ENCODE results near the gene DRAM1. TPM values are rescaled to one million over a fixed set of nuclear protein-coding genes. Genes with fewer than 3 reads are reported as not detected.

The DRAM1 gene
- total RNA-seq, 1 experiment from 2014 or later = 6.5 TPM

DNA sequence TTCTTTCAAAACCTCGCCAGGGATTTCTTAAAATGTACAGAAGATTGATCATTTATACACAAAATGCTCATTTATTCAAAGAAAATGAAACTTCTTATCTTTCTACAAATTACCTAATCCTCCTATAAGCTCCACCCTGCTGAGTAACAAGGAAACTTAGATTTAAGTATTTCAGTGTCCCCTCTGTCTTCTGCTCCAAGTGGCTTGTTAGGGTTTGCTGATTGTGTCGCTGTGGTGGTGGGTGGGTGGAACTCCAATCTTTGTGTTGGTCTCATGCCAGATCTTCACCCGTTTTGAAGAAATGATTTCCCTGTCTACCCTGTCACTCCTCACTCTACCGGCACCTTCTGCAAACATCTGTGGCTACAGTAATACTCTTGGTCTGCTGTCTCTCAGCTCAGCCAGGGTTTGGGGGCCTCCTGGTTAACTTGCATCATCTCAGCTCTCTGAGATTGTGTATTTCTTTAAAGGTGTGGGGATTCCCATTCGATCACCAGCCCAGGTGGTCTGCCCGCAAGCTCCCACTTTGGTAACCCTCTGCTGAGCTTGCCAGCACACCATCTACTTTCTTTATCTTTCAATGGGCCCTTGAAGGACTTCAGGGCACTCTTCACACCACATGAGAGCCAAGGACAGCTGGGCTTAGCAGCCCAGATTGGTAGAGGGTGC is 73.8 kb downstream of the DRAM1 start:
- peaks cover 0 to 3% of the 10 kb centered on the region in 2 experiments; a peak in 1 of 5 replicates for H3K9me3 Mint-ChIP-seq
- H3K4me1 ChIP-seq (ENCODE audit: insufficient read depth, low read length) = no peaks in the 10 kb centered on the region
- no peaks in the 10 kb centered on the region for H4K20me1 ChIP-seq (ENCODE audit: control insufficient read depth, insufficient read depth, insufficient read length)
- no peaks in the 10 kb centered on the region for H3K23me2 ChIP-seq (ENCODE audit: insufficient read length, low read depth, low read length, poor library complexity, severe bottlenecking)
- H2AFZ ChIP-seq (ENCODE audit: low read length) = no peak overlapping the region
- H2AK5ac ChIP-seq (ENCODE audit: insufficient read length, low read length) = no peak overlapping the region
- no peak overlapping the region for H3K27ac ChIP-seq (ENCODE audit: insufficient read length, low read depth, low read length)
- H3K23ac ChIP-seq (ENCODE audit: insufficient read length, low read depth, low read length) = no peak overlapping the region
- no peak overlapping the region for H2BK120ac ChIP-seq (ENCODE audit: low read depth, low read length, poor library complexity, severe bottlenecking)
- H3K27me3 ChIP-seq (ENCODE audit: insufficient read depth, low read length) = no peaks in the 10 kb centered on the region
- H2BK12ac ChIP-seq (ENCODE audit: insufficient read length, low read depth, low read length) = no peak overlapping the region
- H4K5ac ChIP-seq (ENCODE audit: insufficient read length, low read depth, low read length) = no peak overlapping the region
- H2BK20ac ChIP-seq (ENCODE audit: low read depth, low read length, poor library complexity, severe bottlenecking) = no peak overlapping the region
- no peak overlapping the region for H3T11ph ChIP-seq (ENCODE audit: low read length)
- H3K9ac ChIP-seq (ENCODE audit: extremely low read depth, insufficient read length, low read length) = no peak overlapping the region
- no CpG with 5 or more reads among the region's 6 CpGs for WGBS (ENCODE audit: extremely low coverage, insufficient read length, low lambda C conversion rate)
- no peak overlapping the region for H3K4ac ChIP-seq (ENCODE audit: low read depth, low read length)
- no peak for DNase-seq
- no peak overlapping the region for H2BK15ac ChIP-seq (ENCODE audit: low read depth, low read length)
- H3K18ac ChIP-seq (ENCODE audit: insufficient read length, low read depth, low read length) = no peak overlapping the region
- H3K56ac ChIP-seq (ENCODE audit: insufficient read length, low read depth, low read length) = no peak overlapping the region
- H3K9me3 ChIP-seq (ENCODE audit: control insufficient read depth, low read depth, low read length) = no peaks in the 10 kb centered on the region
- no peaks in the 10 kb centered on the region for H3K79me2 ChIP-seq (ENCODE audit: insufficient read depth, low read length)
- H3K36me3 Mint-ChIP-seq (ENCODE audit: insufficient read depth in 1 of 3, low read depth in 3 of 3) = no peaks in the 10 kb centered on the region
- no peak overlapping the region for H3K27ac Mint-ChIP-seq
- H2BK5ac ChIP-seq (ENCODE audit: insufficient read length, low read length) = no peak overlapping the region
- no peak overlapping the region for H3K4me2 ChIP-seq (ENCODE audit: insufficient read depth, insufficient read length, low read length)
- no peak overlapping the region for H3K4me3 Mint-ChIP-seq
- H3K4me1 Mint-ChIP-seq = no peaks in the 10 kb centered on the region
- no peak overlapping the region for H4K8ac ChIP-seq (replicated peaks; ENCODE audit: insufficient read length, low read depth, low read length)
- H3K27me3 Mint-ChIP-seq (ENCODE audit: low read depth) = no peaks in the 10 kb centered on the region
- TF ChIP-seq CTCF (conservative IDR thresholded peaks at IDR 0.05) = no peak
- H3K79me1 ChIP-seq (ENCODE audit: insufficient read depth, low read depth, low read length, poor library complexity, severe bottlenecking) = no peaks in the 10 kb centered on the region
- no peak overlapping the region for H3K14ac ChIP-seq (ENCODE audit: insufficient read depth, low read length)
- no peak overlapping the region for H4K91ac ChIP-seq (ENCODE audit: insufficient read length, low read depth, low read length)
